Measurements from ENCODE around the gene CHPF2.

- no peak for TF ChIP-seq CTCF (IDR thresholded peaks at IDR 0.05)
- no peak for TF ChIP-seq POLR2A (IDR thresholded peaks at IDR 0.05)
Observed at GRCh38 chr7:151274936-151275812, 42.9 kb downstream of the CHPF2 start.

All from thyroid gland (tissue), 4 donors.